ENCODE measurements around the gene HMX2. TPM values are rescaled to one million over a fixed set of nuclear protein-coding genes. Genes with fewer than 3 reads are reported as not detected.
A peak's percentile ranks its signal among the peaks of the same experiment; 100 is the strongest.

The HMX2 gene
- total RNA-seq, 1 donor = not detected

- peak; percentile 86 for DNase-seq (ENCODE audit: insufficient read length, low spot score, missing footprints)
- Histone ChIP-seq H4K20me1 (ENCODE audit: insufficient read depth, low read length) (peaks cover 9% of the 10 kb centered on the region), H3K9me3 (ENCODE audit: low read depth, low read length) (no peaks in the 10 kb centered on the region), H3K27ac (ENCODE audit: low read depth, low read length) (no peak within 1 kb of the TSS), H3K27me3 (ENCODE audit: insufficient read depth, low read length) (peaks cover 94% of the 10 kb centered on the region), H2AFZ (ENCODE audit: low read length) (no peak within 1 kb of the TSS), H3K4me3 (ENCODE audit: insufficient read depth, low read length) (peak within 1 kb of the TSS; percentile 46), H3K4me2 (ENCODE audit: insufficient read depth, low read length) (peak within 1 kb of the TSS; percentile 51), H3K36me3 (ENCODE audit: insufficient read depth, low read length) (no peaks in the 10 kb centered on the region), H3K79me2 (ENCODE audit: insufficient read depth, low read length) (no peaks in the 10 kb centered on the region), H3K4me1 (ENCODE audit: insufficient read depth, low read length) (peaks cover 6% of the 10 kb centered on the region)
- no peak for TF ChIP-seq CTCF (IDR thresholded peaks at IDR 0.05; ENCODE audit: extremely low read depth, low read depth, low read length)
These were observed 12.4 kb upstream of the HMX2 start, which contains the start of gene HMX3 for GRCh38 chr10:123135415-123136141. TSS of gene HMX3 (plus strand) at chr10:123135970. CDS start at chr10:123136051, 81 bp downstream.

- H3K36me3 ChIP-seq (ENCODE audit: insufficient read depth, low read length) = no peaks in the 10 kb centered on the region
- H3K4me2 ChIP-seq (ENCODE audit: insufficient read depth, low read length) = no peak overlapping the region
- H3K79me2 ChIP-seq (ENCODE audit: insufficient read depth, low read length) = no peaks in the 10 kb centered on the region
- H2AFZ ChIP-seq (ENCODE audit: low read length) = no peak overlapping the region
- H4K20me1 ChIP-seq (ENCODE audit: insufficient read depth, low read length) = peaks cover 9% of the 10 kb centered on the region
- H3K27ac ChIP-seq (ENCODE audit: low read depth, low read length) = no peak overlapping the region
- no peak for TF ChIP-seq CTCF (IDR thresholded peaks at IDR 0.05; ENCODE audit: extremely low read depth, low read depth, low read length)
- H3K9me3 ChIP-seq (ENCODE audit: low read depth, low read length) = no peaks in the 10 kb centered on the region
- DNase-seq (ENCODE audit: insufficient read length, low spot score, missing footprints) = peak; percentile 87
- H3K27me3 ChIP-seq (ENCODE audit: insufficient read depth, low read length) = peaks cover 99% of the 10 kb centered on the region
- H3K4me1 ChIP-seq (ENCODE audit: insufficient read depth, low read length) = peaks cover 6% of the 10 kb centered on the region
- no peak overlapping the region for H3K4me3 ChIP-seq (ENCODE audit: insufficient read depth, low read length)
These were observed 11.6 kb upstream of the HMX2 start for GRCh38 chr10:123136221-123136805.

- no peak overlapping the region for H3K27ac ChIP-seq (ENCODE audit: low read depth, low read length)
- no peak for TF ChIP-seq CTCF (IDR thresholded peaks at IDR 0.05; ENCODE audit: extremely low read depth, low read depth, low read length)
- no peaks in the 10 kb centered on the region for H3K9me3 ChIP-seq (ENCODE audit: low read depth, low read length)
- H3K79me2 ChIP-seq (ENCODE audit: insufficient read depth, low read length) = no peaks in the 10 kb centered on the region
- peak overlapping the region; percentile 23 for H3K4me2 ChIP-seq (ENCODE audit: insufficient read depth, low read length)
- no peak overlapping the region for H3K4me3 ChIP-seq (ENCODE audit: insufficient read depth, low read length)
- H3K4me1 ChIP-seq (ENCODE audit: insufficient read depth, low read length) = peaks cover 6% of the 10 kb centered on the region
- H3K36me3 ChIP-seq (ENCODE audit: insufficient read depth, low read length) = no peaks in the 10 kb centered on the region
- H3K27me3 ChIP-seq (ENCODE audit: insufficient read depth, low read length) = peaks cover 99% of the 10 kb centered on the region
- peak; percentile 91 for DNase-seq (ENCODE audit: insufficient read length, low spot score, missing footprints)
- H4K20me1 ChIP-seq (ENCODE audit: insufficient read depth, low read length) = peaks cover 9% of the 10 kb centered on the region
- H2AFZ ChIP-seq (ENCODE audit: low read length) = no peak overlapping the region
These were observed 10.9 kb upstream of the HMX2 start for GRCh38 chr10:123136806-123137642.

- H3K27me3 ChIP-seq (ENCODE audit: insufficient read depth, low read length) = peaks cover 99% of the 10 kb centered on the region
These were observed 8.8 kb upstream of the HMX2 start for GRCh38 chr10:123139165-123139520.

More at GRCh38 chr10:123139165-123139520, 8.8 kb upstream of the HMX2 start:
- no peak overlapping the region for H3K4me2 ChIP-seq (ENCODE audit: insufficient read depth, low read length)
- H4K20me1 ChIP-seq (ENCODE audit: insufficient read depth, low read length) = peaks cover 2% of the 10 kb centered on the region
- no peak for DNase-seq (ENCODE audit: insufficient read length, low spot score, missing footprints)
- H3K9me3 ChIP-seq (ENCODE audit: low read depth, low read length) = no peaks in the 10 kb centered on the region
- H3K36me3 ChIP-seq (ENCODE audit: insufficient read depth, low read length) = no peaks in the 10 kb centered on the region
- no peak overlapping the region for H3K4me3 ChIP-seq (ENCODE audit: insufficient read depth, low read length)
- no peak overlapping the region for H2AFZ ChIP-seq (ENCODE audit: low read length)
- H3K79me2 ChIP-seq (ENCODE audit: insufficient read depth, low read length) = no peaks in the 10 kb centered on the region
- no peak for TF ChIP-seq CTCF (IDR thresholded peaks at IDR 0.05; ENCODE audit: extremely low read depth, low read depth, low read length)
- no peaks in the 10 kb centered on the region for H3K4me1 ChIP-seq (ENCODE audit: insufficient read depth, low read length)
- no peak overlapping the region for H3K27ac ChIP-seq (ENCODE audit: low read depth, low read length)
